ENCODE measurements around the gene COL4A1.

COL4A1 gene

DNA sequence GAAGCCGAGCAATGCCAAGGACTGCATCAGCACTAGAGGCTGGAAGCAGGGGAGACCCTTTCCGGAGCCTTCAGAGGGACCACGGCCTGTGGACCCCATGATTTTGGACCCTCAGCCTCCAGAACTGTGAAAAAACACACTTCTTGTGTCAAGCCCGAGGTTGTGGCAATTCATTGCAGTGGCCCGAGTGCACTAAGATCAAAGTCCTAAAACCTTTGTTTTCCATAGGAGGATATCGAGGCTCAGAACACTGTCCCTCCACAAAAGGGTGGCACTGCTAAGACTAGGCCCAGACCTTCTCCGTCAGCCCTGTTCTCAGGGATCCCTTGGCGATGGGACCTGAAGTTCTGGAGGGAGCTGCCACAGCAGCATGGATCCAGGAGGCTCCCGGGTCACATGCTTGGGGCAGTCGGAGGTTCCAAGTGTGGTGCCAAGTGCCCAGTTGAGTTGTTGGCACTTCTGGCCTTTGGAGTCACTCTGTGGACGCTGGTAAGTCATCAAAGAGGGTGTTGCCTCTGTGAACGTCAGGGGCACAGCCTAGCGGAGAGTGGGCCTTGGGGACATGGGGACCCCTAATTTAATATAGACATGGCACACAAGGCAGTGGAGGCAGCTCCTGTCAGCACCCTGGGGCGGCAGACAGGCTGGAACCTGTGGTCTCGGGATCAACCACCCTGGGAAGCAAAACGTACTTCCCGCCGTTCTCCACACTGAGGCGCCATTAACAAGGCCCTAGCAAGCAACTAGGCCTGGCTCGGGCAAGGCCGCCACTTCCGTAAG lies 199.2 kb downstream of the COL4A1 start:
- DNase-seq = no peak

DNA sequence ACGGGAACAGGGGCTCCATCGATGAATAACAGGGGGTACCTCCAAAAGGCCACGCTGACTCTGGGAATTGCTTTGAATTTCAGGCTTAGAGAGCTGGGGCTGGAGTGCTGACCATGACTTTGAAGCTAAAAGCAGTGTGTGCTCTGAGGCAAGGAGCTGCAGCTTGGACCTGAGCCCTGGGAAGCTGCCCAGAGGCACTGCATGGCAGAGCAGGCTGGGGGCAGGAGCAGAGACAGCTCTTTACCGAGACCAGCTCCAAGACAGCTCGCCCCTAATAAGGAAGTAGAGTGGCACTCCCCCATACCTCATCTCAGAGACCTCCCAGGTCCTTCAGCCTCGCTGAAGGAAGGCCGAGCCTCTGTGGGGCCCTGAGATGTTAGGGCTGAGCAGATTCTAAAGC lies 200.2 kb downstream of the COL4A1 start:
- DNase-seq = no peak

DNA sequence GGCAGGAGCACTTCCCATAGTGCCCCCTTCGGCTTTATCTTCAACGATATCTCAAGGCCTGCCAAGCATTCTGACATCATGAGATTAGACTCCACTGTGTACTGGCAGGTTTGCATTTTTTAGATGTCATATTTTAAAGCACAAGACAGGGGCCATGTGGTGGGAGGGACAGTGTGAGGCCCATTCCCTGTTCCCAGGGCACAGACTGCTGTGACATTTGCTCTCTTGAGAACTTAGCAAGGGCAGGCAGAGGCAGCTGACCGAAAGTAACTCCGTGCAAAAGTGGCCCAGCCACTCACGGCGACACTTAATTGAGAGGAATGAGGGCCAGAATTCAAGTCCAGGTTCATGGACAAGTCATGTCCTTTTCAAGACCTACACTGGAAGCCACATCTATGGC lies 201.8 kb downstream of the COL4A1 start:
- no peak for DNase-seq

DNA sequence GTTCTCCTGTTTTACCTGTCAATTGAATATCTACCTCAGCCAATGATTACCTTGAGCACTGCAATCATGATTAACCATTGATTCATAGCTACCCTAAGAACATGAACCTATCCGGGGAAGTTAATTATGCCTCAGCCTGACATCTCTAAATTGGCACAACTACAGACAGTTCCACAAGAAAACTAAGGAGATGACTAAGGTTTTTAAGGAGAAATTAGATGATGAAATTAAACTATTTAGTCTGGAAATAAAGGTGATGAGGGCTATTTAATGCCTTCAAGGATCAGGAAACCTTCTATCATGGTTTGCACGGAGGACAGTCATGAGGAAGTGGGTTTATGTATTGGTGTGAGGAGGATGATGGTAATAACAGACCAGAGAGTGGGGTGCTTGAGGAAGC lies 203.4 kb downstream of the COL4A1 start:
- no peak for DNase-seq

DNA sequence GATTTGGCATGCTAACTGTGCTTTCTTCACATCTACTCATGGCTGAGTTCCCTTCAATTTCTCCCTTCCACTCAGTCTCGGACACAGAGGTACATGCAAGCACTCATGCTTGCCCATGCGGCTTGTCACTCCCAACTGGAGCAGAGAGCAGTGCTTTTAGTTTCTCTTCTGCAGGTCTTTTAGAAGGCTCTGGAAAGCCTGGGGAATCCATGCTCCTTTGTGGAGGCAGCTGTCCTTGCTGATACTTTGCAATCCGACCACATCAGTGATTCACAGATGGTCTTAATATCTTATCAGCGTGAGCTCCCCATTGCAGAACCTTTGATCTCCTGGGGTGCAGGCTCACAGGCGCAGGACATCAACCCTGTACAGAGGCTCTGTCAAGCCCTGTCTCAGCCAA lies 203.9 kb downstream of the COL4A1 start:
- no peak for DNase-seq

DNA sequence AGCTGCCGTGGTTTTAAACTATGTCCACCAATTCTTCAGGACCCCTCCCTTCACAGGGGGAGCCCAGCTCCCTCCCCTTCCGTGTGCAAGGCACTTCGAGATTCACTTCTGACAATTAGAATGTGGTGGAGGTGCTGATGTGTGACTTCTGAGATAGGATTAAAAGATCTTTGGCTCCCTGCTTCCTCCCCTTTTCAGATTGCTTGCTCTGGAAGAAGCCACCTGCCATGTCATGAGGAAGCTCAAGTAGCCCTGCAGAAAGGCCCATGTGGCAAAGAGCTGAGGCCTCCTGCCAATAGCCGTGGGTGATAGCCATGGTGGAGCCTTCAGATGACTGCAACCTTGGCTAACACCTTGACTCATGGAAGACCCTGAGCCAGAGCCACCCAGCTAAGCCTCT lies 204.9 kb downstream of the COL4A1 start:
- no peak for DNase-seq

DNA sequence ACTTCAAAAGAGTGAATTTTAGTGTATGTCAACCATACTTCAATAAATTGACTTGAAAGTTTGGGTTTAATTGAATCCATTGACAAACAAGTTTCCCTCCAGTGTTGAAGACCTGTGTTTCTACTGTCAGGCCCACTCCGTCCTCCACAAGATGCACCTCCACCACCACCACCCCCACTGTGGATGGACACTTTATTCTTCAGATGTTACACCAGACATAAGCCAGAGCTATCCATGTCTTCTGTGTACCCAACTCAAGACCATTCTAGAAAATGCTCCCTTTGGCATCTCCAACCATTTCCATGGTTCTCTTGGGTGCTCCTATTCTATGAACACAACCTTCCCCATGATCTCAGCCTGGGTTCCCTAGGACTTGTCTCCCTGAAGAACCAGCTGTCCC lies 207.0 kb downstream of the COL4A1 start:
- no peak for DNase-seq
